ENCODE measurements around the gene DCAF6.
A peak's percentile ranks its signal among the peaks of the same experiment; 100 is the strongest.

Gene DCAF6

GRCh38 chr1:168110896-168111545 lies 174.5 kb downstream of the DCAF6 start:
- no peak for DNase-seq

GRCh38 chr1:168112673-168113305 lies 176.3 kb downstream of the DCAF6 start:
- DNase-seq, result peak; percentile 92

DNA sequence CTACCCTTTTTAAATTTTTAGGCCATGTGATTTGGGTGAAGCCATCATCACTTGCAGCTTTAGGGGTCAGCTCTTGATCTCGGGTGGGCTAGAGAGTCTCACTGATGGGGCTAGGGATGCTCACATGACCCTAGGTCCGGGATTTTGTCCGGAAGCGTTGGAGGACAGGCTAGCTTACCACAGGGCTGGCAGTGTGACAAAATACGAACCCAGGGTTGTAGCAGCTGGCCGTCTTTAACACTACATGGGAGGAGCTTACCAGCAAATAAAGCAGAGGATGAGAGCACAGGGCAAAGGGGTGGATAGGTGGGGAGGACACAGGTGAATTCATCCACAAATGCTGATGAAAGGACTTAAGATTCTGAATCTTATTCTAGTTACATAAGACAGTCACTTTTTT lies 178.4 kb downstream of the DCAF6 start:
- no peak for DNase-seq

DNA sequence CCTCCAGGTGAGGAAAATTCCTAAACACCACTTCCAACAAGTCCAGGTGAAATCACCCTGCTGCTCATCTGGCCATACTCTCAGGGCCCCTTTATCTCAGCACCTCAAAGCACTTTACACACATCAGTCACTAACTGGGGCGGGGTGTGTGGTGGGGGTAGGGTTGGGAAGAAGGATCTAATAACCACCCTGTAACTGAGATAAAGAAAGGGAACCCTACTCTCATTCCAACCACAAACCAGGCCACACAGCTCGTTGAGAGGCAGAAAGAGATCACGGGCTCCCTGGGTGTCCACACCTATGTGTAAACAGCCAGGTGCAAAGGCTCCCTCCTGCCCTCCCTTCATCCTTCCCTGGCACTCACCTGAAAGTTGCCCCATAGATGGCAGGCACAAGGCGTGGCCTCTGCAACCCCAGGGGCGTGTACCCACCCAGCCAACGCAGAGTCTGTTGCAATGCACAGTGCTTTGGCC lies 179.9 kb downstream of the DCAF6 start:
- peak; percentile 27 for DNase-seq

DNA sequence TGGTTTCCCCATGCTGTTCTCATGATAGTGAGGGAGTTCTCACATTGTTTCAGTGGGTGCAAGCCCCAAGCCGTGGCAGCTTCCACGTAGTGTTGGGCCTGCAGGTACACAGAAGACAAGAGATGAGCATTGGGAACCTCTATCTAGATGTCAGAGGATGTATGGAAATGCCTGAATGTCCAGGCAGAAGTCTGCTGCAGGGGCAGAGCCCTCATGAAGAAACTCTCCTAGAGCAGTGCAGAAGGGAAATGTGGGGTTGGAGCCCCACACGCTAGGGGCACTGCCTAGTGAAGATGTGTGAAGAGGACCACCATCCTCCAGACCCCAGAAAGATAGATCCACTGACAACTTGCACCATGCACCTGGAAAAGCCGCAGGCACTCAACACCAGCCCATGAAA lies 183.3 kb downstream of the DCAF6 start:
- no peak for DNase-seq

- DNase-seq, result no peak
Measured at GRCh38 chr1:168121401-168122011, 185.0 kb downstream of the DCAF6 start.

DNA sequence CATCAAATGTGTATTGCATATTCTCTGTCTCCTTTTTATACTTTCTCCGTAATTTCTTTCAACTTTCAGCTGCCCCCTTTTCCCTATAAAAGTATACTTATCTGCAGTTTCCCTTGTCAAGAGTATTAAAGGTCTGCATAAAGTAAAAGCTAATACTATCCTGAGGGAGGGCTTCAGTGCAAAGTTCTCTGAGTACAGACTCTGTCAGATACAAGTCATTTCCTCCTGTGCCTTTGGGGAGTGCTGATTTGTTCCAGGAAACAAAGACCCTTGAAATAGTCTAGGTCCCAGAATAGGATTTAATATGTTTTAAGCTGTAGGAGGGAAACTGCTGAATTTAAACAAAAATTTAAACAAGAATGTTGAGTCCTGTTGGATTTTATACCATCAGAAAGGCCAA lies 188.6 kb downstream of the DCAF6 start:
- DNase-seq, result no peak
